Measurements from ENCODE around the gene FTH1. TPM values are rescaled to one million over a fixed set of nuclear protein-coding genes. Genes with fewer than 3 reads are reported as not detected.

The FTH1 gene
- total RNA-seq, 4 donors from 2014 or later, result 1,945 to 2,292 (median 2,070) TPM

DNA sequence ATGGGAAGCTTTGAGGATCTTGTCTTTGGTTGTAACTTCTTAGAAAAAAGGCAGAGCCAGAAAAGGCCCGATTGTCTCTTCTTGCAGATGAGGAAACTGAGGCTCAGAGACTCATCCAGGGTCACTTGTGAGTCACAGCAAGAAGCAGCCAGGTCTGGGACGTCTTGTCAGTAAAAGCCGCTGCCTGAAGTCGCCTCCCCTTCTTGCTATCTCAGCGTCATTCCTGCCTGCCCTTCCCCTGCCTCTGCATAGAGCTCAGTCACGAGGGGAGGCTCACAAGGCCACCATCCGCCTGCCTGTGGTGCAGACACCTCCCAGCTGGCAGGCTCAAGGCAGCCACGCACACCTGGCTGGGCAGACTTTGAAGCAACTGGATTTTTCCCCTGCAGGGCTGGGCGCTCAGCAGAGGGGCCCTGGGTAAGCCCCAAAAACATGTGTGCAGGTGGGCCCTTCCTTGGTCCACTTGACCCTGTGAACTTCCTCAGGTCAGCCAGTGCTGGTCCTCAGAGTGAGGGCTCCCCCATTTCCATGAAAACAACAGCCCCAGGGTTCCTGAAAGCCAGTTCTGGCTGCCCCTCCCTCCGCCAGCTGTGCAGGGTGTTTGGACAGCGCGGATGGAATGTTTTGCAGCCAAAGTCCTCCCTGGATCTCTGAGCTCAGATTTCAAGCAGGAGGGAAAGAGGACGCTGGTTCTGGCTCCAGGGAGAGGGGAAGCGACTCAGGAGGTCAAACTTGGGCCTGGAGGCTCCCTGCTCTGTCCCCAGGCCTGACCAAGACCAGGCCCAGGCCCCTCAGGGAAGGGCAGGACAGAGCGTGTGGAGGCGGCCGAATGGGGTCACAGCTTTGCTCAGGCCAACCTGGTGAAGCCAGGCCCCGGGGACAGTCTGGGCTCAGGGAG, 44.0 kb downstream of the FTH1 start:
- Histone ChIP-seq H3K27ac (peak overlapping the region; percentile 37 to 88 (median 83)), H3K27me3 (peaks cover 24% of the 10 kb centered on the region), H3K36me3 (no peaks in the 10 kb centered on the region), H3K4me3 (no peak overlapping the region), H3K9me3 (no peaks in the 10 kb centered on the region), H3K4me1 (peaks cover 0 to 56% (median 29%) of the 10 kb centered on the region in 3 donors)
- TF ChIP-seq, protein P1, sequence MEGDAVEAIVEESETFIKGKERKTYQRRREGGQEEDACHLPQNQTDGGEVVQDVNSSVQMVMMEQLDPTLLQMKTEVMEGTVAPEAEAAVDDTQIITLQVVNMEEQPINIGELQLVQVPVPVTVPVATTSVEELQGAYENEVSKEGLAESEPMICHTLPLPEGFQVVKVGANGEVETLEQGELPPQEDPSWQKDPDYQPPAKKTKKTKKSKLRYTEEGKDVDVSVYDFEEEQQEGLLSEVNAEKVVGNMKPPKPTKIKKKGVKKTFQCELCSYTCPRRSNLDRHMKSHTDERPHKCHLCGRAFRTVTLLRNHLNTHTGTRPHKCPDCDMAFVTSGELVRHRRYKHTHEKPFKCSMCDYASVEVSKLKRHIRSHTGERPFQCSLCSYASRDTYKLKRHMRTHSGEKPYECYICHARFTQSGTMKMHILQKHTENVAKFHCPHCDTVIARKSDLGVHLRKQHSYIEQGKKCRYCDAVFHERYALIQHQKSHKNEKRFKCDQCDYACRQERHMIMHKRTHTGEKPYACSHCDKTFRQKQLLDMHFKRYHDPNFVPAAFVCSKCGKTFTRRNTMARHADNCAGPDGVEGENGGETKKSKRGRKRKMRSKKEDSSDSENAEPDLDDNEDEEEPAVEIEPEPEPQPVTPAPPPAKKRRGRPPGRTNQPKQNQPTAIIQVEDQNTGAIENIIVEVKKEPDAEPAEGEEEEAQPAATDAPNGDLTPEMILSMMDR (IDR thresholded peaks at IDR 0.05), result no peak
- TF ChIP-seq POLR2AphosphoS5 (IDR thresholded peaks at IDR 0.05), result peak; percentile 11
- whole genome bisulfite sequencing, 2 donors (ENCODE audit: low coverage in 1 of 2), result 60 to 70% methylated on average over 1 to 8 of the region's 18 CpGs
- ATAC-seq, result peak; percentile 85

DNA sequence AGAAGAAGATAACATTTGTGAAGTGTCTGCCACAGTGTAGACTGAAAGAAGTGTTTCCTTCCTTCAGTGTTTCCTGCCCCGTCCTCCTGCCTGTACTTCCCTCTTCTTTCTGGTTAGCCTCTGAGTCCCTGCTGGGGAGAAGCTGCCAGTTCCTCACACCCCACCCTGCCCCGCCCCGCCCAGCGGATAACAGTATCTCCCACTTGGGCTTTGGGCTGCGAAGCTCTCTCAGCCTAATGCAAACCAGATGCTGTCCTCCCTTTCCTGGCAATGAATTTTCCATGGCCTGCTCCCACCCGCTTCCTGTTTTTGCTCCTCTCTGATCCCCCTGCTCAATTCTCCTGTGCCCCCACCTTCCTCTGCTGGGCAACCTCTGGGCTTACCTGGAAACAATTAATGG, 44.9 kb downstream of the FTH1 start:
- TF ChIP-seq, protein P1 (IDR thresholded peaks at IDR 0.05), result no peak
- TF ChIP-seq POLR2A (IDR thresholded peaks at IDR 0.05), result no peak
- TF ChIP-seq EP300 (IDR thresholded peaks at IDR 0.05), result no peak
- peak; percentile 19 for TF ChIP-seq POLR2AphosphoS5 (IDR thresholded peaks at IDR 0.05)
- WGBS, 2 donors (ENCODE audit: low coverage in 1 of 2), result 10% methylated on average over 6 of the region's 6 CpGs; no CpG with 5 or more reads in 1 of the 2 donors
- Histone ChIP-seq H3K36me3 (no peaks in the 10 kb centered on the region), H3K27ac (peak overlapping the region; percentile 37 to 88 (median 83)), H3K4me3 (no peak overlapping the region), H3K27me3 (peaks cover 24% of the 10 kb centered on the region), H3K9me3 (no peaks in the 10 kb centered on the region), H3K4me1 (peaks cover 0 to 65% (median 35%) of the 10 kb centered on the region in 3 donors)
- ATAC-seq, result peak; percentile 79

DNA sequence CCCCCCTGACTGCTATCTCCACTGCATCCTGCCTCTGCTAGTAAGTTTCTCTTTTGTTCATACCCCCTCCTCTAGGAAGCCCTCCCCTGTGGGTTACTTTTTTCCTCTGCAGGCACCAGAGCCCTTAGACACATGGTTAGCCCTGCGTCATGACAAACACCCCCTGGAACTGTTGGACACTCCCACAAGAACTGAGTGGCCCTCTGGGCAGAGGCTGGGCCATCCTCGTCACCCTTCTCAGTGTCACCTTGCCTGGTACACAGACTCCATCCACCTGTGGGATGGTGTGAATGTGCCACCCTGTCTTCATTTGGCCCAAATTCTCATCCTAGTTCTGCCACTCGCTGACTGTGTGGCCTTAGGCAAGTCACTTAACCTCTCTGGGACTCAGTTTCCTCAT, 46.0 kb downstream of the FTH1 start:
- WGBS, 2 donors (ENCODE audit: low coverage in 1 of 2), result 60 to 83% methylated on average over 1 to 3 of the region's 3 CpGs
- H3K27me3 ChIP-seq, result peaks cover 24% of the 10 kb centered on the region
- H3K27ac ChIP-seq, result peak overlapping the region in 3 of 4 donors; percentile 81 to 88 (median 85)
- ATAC-seq, result no peak
- H3K9me3 ChIP-seq, result no peaks in the 10 kb centered on the region
- peaks cover 0 to 73% (median 35%) of the 10 kb centered on the region in 3 donors for H3K4me1 ChIP-seq
- no peaks in the 10 kb centered on the region for H3K36me3 ChIP-seq
- H3K4me3 ChIP-seq, result no peak overlapping the region
- TF ChIP-seq, protein P1 (IDR thresholded peaks at IDR 0.05), result no peak
- TF ChIP-seq POLR2A (IDR thresholded peaks at IDR 0.05), result no peak
- no peak for TF ChIP-seq POLR2AphosphoS5 (IDR thresholded peaks at IDR 0.05)
- no peak for TF ChIP-seq EP300 (IDR thresholded peaks at IDR 0.05)

DNA sequence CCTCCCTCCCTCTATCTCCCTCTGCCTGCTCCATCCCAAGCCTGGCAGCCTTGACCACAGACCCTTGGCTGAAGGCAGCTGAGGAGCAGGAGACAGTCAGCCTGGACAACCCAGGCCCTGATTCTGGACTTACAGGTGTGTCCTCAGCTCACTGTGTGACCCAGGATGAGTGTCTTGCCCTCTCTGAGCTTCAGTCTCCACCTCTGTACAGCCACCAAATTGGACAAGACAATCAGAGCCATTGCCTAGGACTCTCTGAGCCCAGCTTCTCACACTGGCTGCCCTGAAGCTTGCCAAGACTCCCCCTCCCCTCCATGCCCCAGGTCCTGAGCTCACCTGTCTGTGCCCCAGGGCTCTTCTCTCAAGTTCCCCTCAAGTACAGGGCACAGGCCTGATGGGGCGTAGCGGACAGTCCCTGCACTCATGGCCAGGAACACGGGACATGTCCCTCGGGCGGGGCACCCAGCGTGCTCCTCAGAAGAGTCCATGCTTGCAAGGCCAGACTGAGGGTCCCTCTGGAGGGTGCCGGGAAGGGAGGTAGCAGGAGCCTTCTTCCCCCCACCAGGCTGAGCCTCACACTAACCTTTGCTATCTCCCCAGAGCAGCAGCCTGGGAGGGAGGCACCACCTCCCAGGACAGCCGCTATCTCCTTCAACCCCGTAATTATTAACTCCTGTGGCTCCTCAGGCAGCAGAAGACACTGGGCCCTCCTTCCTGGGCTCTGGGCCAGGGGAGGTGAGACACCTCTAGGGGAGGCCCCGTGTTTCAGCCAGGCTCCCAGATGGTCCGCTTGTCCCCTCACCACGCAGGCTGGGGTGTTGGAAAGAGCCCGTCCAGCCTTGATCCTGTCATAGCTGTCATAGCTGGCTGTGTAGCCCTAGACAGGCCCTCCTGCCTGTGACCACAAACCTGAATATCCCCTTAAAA, 47.5 kb downstream of the FTH1 start:
- H3K9me3 ChIP-seq, result no peaks in the 10 kb centered on the region
- ATAC-seq, result no peak
- peak overlapping the region in 3 of 4 donors; percentile 72 to 85 (median 82) for H3K27ac ChIP-seq
- peaks cover 0 to 83% (median 35%) of the 10 kb centered on the region in 3 donors for H3K4me1 ChIP-seq
- WGBS, 2 donors (ENCODE audit: low coverage in 1 of 2), result no CpG with 5 or more reads among the region's 13 CpGs
- no peaks in the 10 kb centered on the region for H3K36me3 ChIP-seq
- no peak overlapping the region for H3K4me3 ChIP-seq
- TF ChIP-seq POLR2A (IDR thresholded peaks at IDR 0.05) (no peak), POLR2AphosphoS5 (IDR thresholded peaks at IDR 0.05) (no peak), EP300 (IDR thresholded peaks at IDR 0.05) (no peak)
- TF ChIP-seq, protein P1 (IDR thresholded peaks at IDR 0.05), result no peak
- peaks cover 24% of the 10 kb centered on the region for H3K27me3 ChIP-seq
